ENCODE measurements around the gene SORCS2. TPM values are rescaled to one million over a fixed set of nuclear protein-coding genes. Genes with fewer than 3 reads are reported as not detected.

SORCS2 gene
- total RNA-seq, 4 donors from 2014 or later = 0.07 to 1.2 (median 0.11) TPM

GRCh38 chr4:7712021-7712671 is 519.8 kb downstream of the SORCS2 start:
- Histone ChIP-seq H3K4me1 (no peaks in the 10 kb centered on the region), H3K27ac (no peak overlapping the region), H3K36me3 (no peaks in the 10 kb centered on the region), H3K4me3 (no peak overlapping the region), H3K27me3 (no peaks in the 10 kb centered on the region), H3K9me3 (no peaks in the 10 kb centered on the region)
- intact Hi-C loops (cut with DNase I; ENCODE audit: low total_unique reads) = no loop called here
- ATAC-seq (no peak), DNase-seq (no peak)
- in situ Hi-C loops (cut with MboI; ENCODE audit: low sequenced_read_pairs in 4 of 4) = loop anchor here in 2 of 4 donors (25.0 kb wide), 1 partner anchor 525 kb away; the partner anchor contains the start of gene SORCS2 (in 2 of the 2)
- no peak for TF ChIP-seq POLR2A (IDR thresholded peaks at IDR 0.05)
- TF ChIP-seq, protein P1, sequence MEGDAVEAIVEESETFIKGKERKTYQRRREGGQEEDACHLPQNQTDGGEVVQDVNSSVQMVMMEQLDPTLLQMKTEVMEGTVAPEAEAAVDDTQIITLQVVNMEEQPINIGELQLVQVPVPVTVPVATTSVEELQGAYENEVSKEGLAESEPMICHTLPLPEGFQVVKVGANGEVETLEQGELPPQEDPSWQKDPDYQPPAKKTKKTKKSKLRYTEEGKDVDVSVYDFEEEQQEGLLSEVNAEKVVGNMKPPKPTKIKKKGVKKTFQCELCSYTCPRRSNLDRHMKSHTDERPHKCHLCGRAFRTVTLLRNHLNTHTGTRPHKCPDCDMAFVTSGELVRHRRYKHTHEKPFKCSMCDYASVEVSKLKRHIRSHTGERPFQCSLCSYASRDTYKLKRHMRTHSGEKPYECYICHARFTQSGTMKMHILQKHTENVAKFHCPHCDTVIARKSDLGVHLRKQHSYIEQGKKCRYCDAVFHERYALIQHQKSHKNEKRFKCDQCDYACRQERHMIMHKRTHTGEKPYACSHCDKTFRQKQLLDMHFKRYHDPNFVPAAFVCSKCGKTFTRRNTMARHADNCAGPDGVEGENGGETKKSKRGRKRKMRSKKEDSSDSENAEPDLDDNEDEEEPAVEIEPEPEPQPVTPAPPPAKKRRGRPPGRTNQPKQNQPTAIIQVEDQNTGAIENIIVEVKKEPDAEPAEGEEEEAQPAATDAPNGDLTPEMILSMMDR (IDR thresholded peaks at IDR 0.05 in 4 of 5, conservative IDR thresholded peaks at IDR 0.05 in 1 of 5) = no peak

GRCh38 chr4:7713757-7714156 is 521.4 kb downstream of the SORCS2 start:
- intact Hi-C loops (cut with DNase I; ENCODE audit: low total_unique reads) (no loop called here), in situ Hi-C loops (cut with MboI; ENCODE audit: low sequenced_read_pairs in 4 of 4) (loop anchor here in 2 of 4 donors (25.0 kb wide), 1 partner anchor 526 kb away; the partner anchor contains the start of gene SORCS2 (in 2 of the 2))
- ATAC-seq (no peak), DNase-seq (no peak)
- no peak for TF ChIP-seq POLR2A (IDR thresholded peaks at IDR 0.05)
- TF ChIP-seq, protein P1 (IDR thresholded peaks at IDR 0.05 in 4 of 5, conservative IDR thresholded peaks at IDR 0.05 in 1 of 5) = no peak
- peaks cover 0 to under 1% (median 0%) of the 10 kb centered on the region in 3 donors for H3K27me3 ChIP-seq
- H3K9me3 ChIP-seq = no peaks in the 10 kb centered on the region
- no peaks in the 10 kb centered on the region for H3K36me3 ChIP-seq
- H3K4me3 ChIP-seq = no peak overlapping the region
- H3K4me1 ChIP-seq = no peaks in the 10 kb centered on the region
- no peak overlapping the region for H3K27ac ChIP-seq

GRCh38 chr4:7714176-7714575 is 521.8 kb downstream of the SORCS2 start:
- in situ Hi-C loops (cut with MboI; ENCODE audit: low sequenced_read_pairs in 4 of 4) = loop anchor here in 2 of 4 donors (25.0 kb wide), 1 partner anchor 527 kb away; the partner anchor contains the start of gene SORCS2 (in 2 of the 2)
- no peak for TF ChIP-seq POLR2A (IDR thresholded peaks at IDR 0.05)
- TF ChIP-seq, protein P1 (IDR thresholded peaks at IDR 0.05 in 4 of 5, conservative IDR thresholded peaks at IDR 0.05 in 1 of 5) = no peak
- Histone ChIP-seq H3K4me3 (no peak overlapping the region), H3K36me3 (no peaks in the 10 kb centered on the region), H3K4me1 (no peaks in the 10 kb centered on the region), H3K27ac (no peak overlapping the region), H3K9me3 (no peaks in the 10 kb centered on the region), H3K27me3 (peaks cover 0 to 5% (median 0%) of the 10 kb centered on the region in 3 donors)
- no peak for ATAC-seq
- intact Hi-C loops (cut with DNase I; ENCODE audit: low total_unique reads) = no loop called here
- DNase-seq = no peak

GRCh38 chr4:7714738-7715137 is 522.4 kb downstream of the SORCS2 start:
- in situ Hi-C loops (cut with MboI; ENCODE audit: low sequenced_read_pairs in 4 of 4) (loop anchor here in 2 of 4 donors (25.0 kb wide), 1 partner anchor 527 kb away; the partner anchor contains the start of gene SORCS2 (in 2 of the 2)), intact Hi-C loops (cut with DNase I; ENCODE audit: low total_unique reads) (no loop called here)
- Histone ChIP-seq H3K27me3 (peaks cover 0 to 7% (median 0%) of the 10 kb centered on the region in 3 donors), H3K27ac (no peak overlapping the region), H3K4me1 (no peaks in the 10 kb centered on the region), H3K4me3 (no peak overlapping the region), H3K36me3 (no peaks in the 10 kb centered on the region), H3K9me3 (no peaks in the 10 kb centered on the region)
- DNase-seq (no peak), ATAC-seq (no peak)
- no peak for TF ChIP-seq POLR2A (IDR thresholded peaks at IDR 0.05)
- TF ChIP-seq, protein P1 (IDR thresholded peaks at IDR 0.05 in 4 of 5, conservative IDR thresholded peaks at IDR 0.05 in 1 of 5) = no peak

Measured in gastrocnemius medialis (tissue), 4 donors.